Right lobe of liver (tissue), 4 donors: ENCODE measurements around the gene ITPKB.

Experiments used
- CTCF ChIP-seq, 4 donors: fragments of 200-600 bp in 3 of 4; fragments of 450-650 bp in 1 of 4; IDR thresholded peaks; one replicate each; pipeline versions ENCODE4 v1.5.1 to v1.8.0; 2016 to 2022; ENCODE audit warnings: antibody characterized with exemption in 4 of 4, mild to moderate bottlenecking in 2 of 4
- POLR2A ChIP-seq: fragments of 450-650 bp; IDR thresholded peaks from one replicate; pipeline ENCODE4 v1.6.1; 2017; ENCODE audit warnings: antibody characterized with exemption, mild to moderate bottlenecking
- donor health status: DM: no; HTN: no; CAD: no.
- donor health status: DM: no; HTN: no; CAD: no.
- donor health status: DM: no; HTN: yes; CAD: no.

- TF ChIP-seq CTCF (IDR thresholded peaks at IDR 0.05) (no peak), POLR2A (no peak)
Measured at GRCh38 chr1:226722901-226723656, 16.0 kb downstream of the ITPKB start.
